ENCODE measurements around the gene MMAB.

DNA sequence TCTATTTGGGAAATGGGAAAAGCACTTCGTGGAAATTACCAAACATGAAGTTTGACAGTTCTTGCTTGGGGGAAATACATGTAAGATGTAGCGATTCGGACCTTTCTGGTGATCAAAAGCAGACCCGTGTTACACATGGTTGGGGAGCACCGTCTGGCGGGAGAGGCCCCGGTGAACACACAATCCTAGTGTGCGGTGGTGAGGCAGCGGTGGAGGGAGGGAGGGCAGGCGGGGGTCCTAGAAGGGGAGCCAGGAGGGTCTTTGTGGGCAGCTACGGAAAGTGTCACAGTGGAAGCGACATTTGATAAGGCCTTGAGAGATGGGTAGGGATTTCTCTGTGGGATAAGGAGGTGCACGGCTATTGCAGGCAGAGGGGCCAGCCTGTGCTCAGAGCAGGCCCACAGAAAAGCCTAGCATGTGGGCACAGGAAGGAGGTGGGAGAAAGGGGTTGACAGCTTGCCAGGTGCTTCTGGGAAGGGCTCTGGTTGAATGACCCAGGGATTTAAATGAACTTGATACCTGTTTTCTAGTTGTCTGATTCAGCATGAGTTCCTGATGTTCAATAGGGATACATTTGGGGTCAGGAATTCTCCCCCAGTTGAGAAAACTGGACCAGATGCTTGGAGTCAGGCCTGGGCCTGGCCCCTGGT is 7.5 kb upstream of the MMAB start:
- TF ChIP-seq, protein P1, sequence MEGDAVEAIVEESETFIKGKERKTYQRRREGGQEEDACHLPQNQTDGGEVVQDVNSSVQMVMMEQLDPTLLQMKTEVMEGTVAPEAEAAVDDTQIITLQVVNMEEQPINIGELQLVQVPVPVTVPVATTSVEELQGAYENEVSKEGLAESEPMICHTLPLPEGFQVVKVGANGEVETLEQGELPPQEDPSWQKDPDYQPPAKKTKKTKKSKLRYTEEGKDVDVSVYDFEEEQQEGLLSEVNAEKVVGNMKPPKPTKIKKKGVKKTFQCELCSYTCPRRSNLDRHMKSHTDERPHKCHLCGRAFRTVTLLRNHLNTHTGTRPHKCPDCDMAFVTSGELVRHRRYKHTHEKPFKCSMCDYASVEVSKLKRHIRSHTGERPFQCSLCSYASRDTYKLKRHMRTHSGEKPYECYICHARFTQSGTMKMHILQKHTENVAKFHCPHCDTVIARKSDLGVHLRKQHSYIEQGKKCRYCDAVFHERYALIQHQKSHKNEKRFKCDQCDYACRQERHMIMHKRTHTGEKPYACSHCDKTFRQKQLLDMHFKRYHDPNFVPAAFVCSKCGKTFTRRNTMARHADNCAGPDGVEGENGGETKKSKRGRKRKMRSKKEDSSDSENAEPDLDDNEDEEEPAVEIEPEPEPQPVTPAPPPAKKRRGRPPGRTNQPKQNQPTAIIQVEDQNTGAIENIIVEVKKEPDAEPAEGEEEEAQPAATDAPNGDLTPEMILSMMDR (IDR thresholded peaks at IDR 0.05) = no peak
- TF ChIP-seq POLR2A (IDR thresholded peaks at IDR 0.05) = no peak
